ENCODE data around the gene DGAT2L6. TPM values are rescaled to one million over a fixed set of nuclear protein-coding genes. Genes with fewer than 3 reads are reported as not detected.

DGAT2L6 gene
- total and polyA plus RNA-seq, 2 experiments from 2014 or later = not detected

- Histone ChIP-seq H3K9me2 (replicated peaks; ENCODE audit: insufficient read depth) (no peaks in the 10 kb centered on the region), H3K9me3 (ENCODE audit: low read depth) (no peaks in the 10 kb centered on the region), H3K4me2 (no peak overlapping the region), H3K27ac (no peak overlapping the region), H4K20me1 (ENCODE audit: insufficient read depth, poor library complexity, severe bottlenecking) (no peaks in the 10 kb centered on the region), H3K4me1 (ENCODE audit: insufficient read depth) (no peaks in the 10 kb centered on the region), H3K36me3 (replicated peaks; ENCODE audit: insufficient read depth, low read depth) (no peaks in the 10 kb centered on the region), H2AFZ (no peak overlapping the region), H3K27me3 (no peaks in the 10 kb centered on the region), H3K4me3 (no peak overlapping the region), H3K79me2 (no peaks in the 10 kb centered on the region)
- 82% methylated on average over 7 of the region's 7 CpGs for WGBS (ENCODE audit: low lambda C conversion rate, missing lambda C conversion rate)
- TF ChIP-seq, protein P1, sequence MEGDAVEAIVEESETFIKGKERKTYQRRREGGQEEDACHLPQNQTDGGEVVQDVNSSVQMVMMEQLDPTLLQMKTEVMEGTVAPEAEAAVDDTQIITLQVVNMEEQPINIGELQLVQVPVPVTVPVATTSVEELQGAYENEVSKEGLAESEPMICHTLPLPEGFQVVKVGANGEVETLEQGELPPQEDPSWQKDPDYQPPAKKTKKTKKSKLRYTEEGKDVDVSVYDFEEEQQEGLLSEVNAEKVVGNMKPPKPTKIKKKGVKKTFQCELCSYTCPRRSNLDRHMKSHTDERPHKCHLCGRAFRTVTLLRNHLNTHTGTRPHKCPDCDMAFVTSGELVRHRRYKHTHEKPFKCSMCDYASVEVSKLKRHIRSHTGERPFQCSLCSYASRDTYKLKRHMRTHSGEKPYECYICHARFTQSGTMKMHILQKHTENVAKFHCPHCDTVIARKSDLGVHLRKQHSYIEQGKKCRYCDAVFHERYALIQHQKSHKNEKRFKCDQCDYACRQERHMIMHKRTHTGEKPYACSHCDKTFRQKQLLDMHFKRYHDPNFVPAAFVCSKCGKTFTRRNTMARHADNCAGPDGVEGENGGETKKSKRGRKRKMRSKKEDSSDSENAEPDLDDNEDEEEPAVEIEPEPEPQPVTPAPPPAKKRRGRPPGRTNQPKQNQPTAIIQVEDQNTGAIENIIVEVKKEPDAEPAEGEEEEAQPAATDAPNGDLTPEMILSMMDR (IDR thresholded peaks at IDR 0.05; ENCODE audit: poor library complexity) = no peak
- TF ChIP-seq EZH2phosphoT487 (IDR thresholded peaks at IDR 0.05; ENCODE audit: low read depth, severe bottlenecking, unreplicated experiment) = no peak
- TF ChIP-seq EZH2 (IDR thresholded peaks at IDR 0.05; ENCODE audit: borderline replicate concordance) = no peak
- no peak for DNase-seq (ENCODE audit: low spot score)
Observed at GRCh38 chrX:70175338-70175737, 1.9 kb upstream of the DGAT2L6 start.

- H3K4me2 ChIP-seq = no peak overlapping the region
Observed at GRCh38 chrX:70183091-70183490, 5.8 kb downstream of the DGAT2L6 start.

DNA sequence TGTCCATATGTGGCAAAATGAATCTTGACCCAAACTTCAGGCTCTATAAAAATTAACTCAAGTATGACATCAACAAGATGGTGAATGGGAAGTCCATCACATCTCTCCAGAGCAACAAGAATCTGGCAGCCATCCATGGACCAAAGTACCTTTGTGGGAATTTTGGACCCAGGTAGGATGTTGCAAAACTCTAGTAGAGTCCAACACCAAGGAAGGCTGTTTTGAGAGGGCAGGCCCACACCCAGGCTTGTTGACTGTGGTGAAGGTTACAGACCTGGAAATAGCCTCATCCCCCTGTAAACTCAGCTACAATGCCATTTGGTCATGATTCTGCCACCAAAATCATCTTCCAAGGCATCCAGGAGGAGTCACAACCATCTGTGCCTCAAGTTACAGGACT lies 12.9 kb downstream of the DGAT2L6 start:
- Histone ChIP-seq H3K4me2 (no peak overlapping the region), H3K9me2 (replicated peaks; ENCODE audit: insufficient read depth) (no peaks in the 10 kb centered on the region), H3K4me3 (no peak overlapping the region), H3K9me3 (ENCODE audit: low read depth) (no peaks in the 10 kb centered on the region), H3K27me3 (no peaks in the 10 kb centered on the region), H4K20me1 (ENCODE audit: insufficient read depth, poor library complexity, severe bottlenecking) (no peaks in the 10 kb centered on the region), H3K79me2 (no peaks in the 10 kb centered on the region), H3K27ac (no peak overlapping the region), H3K36me3 (replicated peaks; ENCODE audit: insufficient read depth, low read depth) (no peaks in the 10 kb centered on the region), H3K4me1 (ENCODE audit: insufficient read depth) (no peaks in the 10 kb centered on the region), H2AFZ (no peak overlapping the region)
- no peak for DNase-seq (ENCODE audit: low spot score)
- TF ChIP-seq, protein P1 (IDR thresholded peaks at IDR 0.05; ENCODE audit: poor library complexity) = no peak
- TF ChIP-seq EZH2 (IDR thresholded peaks at IDR 0.05; ENCODE audit: borderline replicate concordance) = no peak
- no peak for TF ChIP-seq EZH2phosphoT487 (IDR thresholded peaks at IDR 0.05; ENCODE audit: low read depth, severe bottlenecking, unreplicated experiment)

More at GRCh38 chrX:70183091-70183490, 5.8 kb downstream of the DGAT2L6 start:
- Histone ChIP-seq H3K36me3 (replicated peaks; ENCODE audit: insufficient read depth, low read depth) (no peaks in the 10 kb centered on the region), H3K9me3 (ENCODE audit: low read depth) (no peaks in the 10 kb centered on the region), H3K79me2 (no peaks in the 10 kb centered on the region), H3K4me3 (no peak overlapping the region), H3K27me3 (no peaks in the 10 kb centered on the region), H4K20me1 (ENCODE audit: insufficient read depth, poor library complexity, severe bottlenecking) (no peaks in the 10 kb centered on the region), H3K27ac (no peak overlapping the region), H2AFZ (no peak overlapping the region), H3K9me2 (replicated peaks; ENCODE audit: insufficient read depth) (no peaks in the 10 kb centered on the region), H3K4me1 (ENCODE audit: insufficient read depth) (no peaks in the 10 kb centered on the region)
- no peak for DNase-seq (ENCODE audit: low spot score)
- TF ChIP-seq EZH2phosphoT487 (IDR thresholded peaks at IDR 0.05; ENCODE audit: low read depth, severe bottlenecking, unreplicated experiment) = no peak
- TF ChIP-seq EZH2 (IDR thresholded peaks at IDR 0.05; ENCODE audit: borderline replicate concordance) = no peak
- TF ChIP-seq, protein P1 (IDR thresholded peaks at IDR 0.05; ENCODE audit: poor library complexity) = no peak
- WGBS (ENCODE audit: low lambda C conversion rate, missing lambda C conversion rate) = 81% methylated on average over 5 of the region's 5 CpGs
